ENCODE results near the gene BTN3A1.

Gene BTN3A1

DNA sequence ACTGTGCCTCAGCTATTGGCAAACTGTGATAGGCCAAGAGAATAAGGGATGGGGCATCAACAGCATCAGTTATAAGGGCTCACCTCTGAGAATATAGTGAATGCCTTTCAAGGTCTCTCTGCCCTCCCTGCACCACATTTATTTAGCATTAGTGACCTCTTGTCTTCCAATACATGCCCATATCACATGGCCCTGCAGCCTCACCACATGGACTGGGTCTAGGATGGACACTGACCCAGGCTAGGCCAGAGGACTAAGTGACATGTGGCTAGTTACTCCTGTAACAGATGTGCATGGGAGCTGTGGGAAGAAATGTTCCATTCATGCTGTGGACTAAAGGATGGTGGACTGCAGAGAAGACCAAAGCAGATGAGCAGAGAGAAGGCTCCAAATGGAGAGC is 22.3 kb upstream of the BTN3A1 start:
- no peak for DNase-seq (ENCODE audit: low spot score)

DNA sequence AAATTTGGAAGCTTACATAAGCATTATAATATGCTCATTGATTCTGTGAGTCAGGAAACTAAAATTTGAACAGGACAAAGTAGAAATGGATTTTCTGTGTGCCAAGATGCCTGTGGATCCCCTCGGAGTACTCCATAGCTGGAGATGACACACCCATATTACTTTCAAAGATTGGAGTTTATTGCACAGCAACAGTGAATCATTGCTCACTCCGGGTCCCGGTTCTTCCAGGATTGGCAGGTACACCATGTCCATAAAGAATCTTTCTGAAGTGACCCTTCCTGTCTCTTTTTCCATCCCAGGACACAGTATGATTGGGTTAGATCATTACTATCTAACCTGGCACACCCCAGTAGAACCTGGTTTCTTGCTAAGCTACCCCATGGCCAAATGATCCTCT is 21.8 kb upstream of the BTN3A1 start:
- DNase-seq (ENCODE audit: low spot score), result no peak

DNA sequence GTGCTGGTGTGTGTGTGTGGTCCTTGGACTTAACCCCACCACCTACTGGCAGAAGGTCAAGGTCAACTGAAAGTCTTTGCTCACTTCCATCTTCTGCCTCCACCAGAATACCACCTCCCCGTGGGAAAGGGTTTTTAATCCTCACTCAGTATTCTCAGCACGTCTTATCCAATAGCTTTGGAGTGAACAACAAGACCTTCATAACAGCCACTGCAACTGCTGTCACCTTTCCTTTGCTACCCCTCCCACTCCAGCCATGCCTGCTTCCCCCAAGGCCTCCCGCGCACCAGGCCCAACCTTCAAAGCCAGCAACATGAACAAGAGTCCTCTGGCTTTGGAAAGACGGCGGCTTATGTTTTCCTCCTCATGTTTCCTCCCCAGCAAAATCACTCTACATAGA is 20.0 kb upstream of the BTN3A1 start:
- DNase-seq (ENCODE audit: low spot score), result no peak

DNA sequence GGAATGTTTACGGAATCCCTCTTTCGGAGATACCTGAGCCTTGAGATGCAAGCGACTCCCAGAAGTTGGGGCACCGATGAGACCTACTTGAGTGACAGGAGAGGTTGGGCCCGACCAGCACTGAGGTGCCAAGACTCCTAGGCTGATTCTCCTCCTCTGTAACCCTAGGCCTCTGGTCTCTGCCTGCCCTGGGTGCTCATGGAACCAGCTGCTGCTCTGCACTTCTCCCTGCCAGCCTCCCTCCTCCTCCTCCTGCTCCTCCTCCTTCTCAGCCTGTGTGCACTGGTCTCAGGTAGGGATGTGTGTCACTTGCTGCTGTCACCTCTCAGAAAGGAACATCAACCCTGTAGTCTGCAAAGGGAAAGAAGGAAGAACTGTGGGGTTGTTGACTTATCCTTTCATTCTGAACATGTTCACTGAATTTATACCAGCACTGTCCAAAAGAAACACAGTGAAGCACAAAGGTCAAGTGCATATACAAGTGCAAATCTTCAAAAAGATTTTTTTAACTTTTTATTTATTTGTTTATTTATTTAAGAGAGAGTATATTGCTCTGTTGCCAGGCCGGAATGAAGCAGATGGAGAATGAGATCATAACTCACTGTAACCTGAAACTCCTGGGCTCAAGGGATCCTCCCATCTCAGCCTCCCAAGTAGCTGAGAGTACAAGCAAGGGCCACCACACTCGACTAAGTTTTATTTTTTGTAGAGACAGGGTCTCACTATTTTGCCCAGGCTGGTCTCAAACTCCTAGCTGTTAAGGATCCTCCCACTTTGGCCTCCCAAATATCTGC is 18.3 kb upstream of the BTN3A1 start:
- DNase-seq (ENCODE audit: low spot score), result peak; percentile 26

DNA sequence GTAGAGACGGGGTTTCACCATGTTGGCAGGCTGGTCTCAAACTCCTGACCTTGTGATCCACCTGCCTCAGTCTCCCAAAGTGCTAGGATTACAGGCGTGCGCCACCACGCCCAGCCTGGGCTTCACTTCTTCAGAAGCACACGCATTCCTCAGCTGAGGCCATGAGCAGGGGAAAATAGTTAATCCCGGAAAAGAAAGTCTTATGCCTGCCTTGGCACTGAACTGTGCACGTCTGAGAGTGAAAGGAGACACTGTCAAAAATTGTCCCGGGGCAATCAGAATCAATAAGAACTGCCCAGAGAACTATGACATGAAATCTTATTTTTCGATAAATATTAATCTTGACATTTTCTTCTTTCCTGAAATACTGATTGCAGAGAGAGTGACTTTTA is 16.3 kb upstream of the BTN3A1 start:
- DNase-seq (ENCODE audit: low spot score), result no peak

DNA sequence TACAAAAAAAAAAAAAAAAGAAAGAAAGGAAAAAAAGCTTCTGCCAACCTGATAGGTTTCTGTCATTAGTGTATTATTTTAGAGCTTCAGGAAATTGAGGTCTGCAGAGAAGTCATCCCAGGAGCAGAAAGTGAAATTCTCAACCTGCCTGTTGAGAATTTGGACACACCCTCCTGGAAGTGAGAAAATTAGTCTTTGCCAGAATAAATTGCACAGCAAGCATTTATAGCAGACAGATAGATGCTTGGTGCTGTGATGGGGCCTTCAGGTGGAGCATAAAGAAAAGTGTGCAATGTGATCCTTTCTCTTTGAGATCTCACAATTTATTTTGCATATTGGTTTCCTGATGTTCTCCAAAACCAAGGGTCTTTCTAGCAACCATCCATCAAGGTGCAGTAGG is 14.5 kb upstream of the BTN3A1 start:
- DNase-seq (ENCODE audit: low spot score), result no peak

DNA sequence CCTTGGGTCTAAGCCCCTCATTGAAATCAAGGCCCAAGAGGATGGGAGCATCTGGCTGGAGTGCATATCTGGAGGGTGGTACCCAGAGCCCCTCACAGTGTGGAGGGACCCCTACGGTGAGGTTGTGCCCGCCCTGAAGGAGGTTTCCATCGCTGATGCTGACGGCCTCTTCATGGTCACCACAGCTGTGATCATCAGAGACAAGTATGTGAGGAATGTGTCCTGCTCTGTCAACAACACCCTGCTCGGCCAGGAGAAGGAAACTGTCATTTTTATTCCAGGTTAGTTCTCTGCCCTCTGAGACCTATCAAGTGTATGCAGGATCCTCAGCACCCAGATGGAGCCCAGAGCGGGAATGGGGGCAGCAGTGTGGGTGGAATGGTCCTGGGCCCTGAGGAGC is 14.1 kb upstream of the BTN3A1 start:
- no peak for DNase-seq (ENCODE audit: low spot score)

DNA sequence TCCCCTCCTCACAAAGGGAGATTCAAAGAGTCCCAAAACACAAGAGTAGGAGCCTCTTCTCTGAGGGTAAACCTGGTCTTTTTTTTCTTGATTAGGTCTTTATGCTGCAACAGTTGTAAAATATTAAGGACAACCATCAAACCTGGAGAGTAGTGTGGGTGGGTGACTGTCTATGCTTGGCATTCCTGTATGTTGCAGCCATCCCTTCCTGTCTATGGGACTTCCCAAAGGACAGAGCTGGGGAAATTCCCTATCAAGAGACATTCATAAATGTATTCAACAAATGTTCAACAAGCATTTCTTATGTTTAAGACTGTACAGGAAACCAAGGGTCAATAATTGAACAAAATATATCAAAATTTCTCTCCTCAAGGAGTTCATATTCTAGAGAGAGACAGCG is 13.6 kb upstream of the BTN3A1 start:
- no peak for DNase-seq (ENCODE audit: low spot score)

DNA sequence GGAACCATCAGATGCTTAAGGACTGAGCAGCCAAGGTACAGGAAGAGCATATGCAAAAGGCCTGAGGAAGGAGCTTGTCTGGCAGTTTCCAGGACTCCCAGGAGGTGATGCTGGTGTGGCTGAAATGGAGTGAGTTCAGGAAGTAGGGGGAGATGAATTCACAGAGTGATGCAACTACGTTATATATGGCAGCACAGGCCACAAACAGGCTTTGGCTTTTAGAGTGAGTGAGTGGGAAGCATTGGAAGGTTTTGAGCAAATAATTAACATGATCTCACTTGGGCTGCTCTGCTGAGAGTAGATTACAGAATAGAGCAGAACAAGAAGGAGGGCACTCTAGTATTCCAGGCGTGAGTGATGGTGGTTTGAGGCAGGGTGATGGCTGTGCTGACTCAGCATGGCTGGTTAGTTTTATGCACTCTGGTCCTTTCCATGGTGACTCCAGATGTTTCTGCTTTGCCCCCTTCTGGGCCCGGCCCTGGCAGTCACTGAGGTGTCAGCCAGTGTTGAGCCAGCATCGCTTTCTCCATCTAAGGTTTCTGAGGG is 12.7 kb upstream of the BTN3A1 start:
- no peak for DNase-seq (ENCODE audit: low spot score)

DNA sequence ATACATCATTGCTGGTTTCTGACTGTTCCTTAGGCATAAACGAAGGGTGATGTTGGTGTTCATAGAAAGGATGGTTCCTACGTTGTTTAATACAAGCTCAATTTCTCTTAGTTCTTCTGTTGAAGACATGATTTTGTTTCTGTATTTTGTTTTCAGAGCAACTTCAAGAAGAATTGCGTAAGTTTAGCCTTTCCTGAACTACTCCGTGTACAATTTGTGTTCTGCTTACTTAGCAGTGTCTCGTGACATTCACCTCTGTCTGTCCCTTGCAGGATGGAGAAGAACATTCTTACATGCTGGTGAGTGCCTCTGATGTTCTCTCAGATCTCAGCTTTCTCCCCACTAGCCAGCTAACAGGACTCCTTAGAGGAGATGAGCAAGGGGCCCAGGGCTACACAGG is 11.5 kb upstream of the BTN3A1 start:
- DNase-seq (ENCODE audit: low spot score), result no peak

DNA sequence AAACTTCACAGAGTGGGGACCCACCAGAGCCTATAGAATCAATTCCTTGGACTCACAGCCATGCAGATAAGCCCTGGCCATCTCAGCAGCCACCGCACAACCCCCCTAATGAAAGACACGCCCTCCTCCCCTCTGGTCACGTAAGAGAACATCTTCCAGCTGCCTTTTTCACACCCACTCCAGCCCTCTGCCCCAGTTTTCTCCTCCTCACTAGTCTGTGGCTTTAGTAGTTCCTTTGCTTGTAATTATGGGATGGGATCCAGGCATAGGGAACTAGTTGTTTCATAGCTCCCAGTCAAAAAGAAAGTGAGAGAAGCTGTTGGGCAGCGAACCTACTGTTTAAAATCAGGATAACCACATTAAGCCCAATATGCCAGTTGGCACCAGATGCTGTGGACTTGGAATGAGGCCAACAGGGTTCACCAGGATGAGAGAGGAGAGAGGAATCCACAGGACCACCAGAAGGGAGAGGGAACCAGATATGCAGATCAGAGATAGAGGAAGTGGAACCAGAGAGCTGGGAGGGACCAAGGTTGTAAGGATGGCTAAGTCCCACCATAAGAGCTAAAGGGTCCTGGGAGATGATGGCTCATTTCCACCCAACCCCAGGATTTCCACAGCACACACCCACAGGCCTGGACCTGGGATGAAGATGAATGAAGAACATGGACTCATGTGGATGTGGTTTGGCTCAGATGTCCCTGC is 9.0 kb upstream of the BTN3A1 start:
- DNase-seq (ENCODE audit: low spot score), result no peak

DNA sequence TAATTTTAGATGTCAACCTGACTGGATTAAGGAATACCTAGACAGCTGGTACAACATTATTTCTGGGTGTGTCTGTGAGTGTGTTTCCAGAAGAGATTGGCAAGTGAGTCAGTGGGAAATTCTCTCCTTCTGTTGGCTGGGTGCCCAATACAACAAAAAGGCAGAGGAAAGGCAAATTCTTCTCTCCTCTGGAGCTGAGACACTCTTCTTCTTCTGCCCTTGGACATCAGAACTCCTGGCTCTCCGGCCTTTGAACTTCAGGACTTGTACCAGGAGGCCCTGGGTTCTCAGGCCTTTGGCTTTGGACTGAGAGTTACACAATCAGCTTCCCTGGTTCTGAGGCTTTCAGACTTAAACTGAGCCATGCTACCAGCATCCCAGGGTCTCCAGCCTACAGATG is 7.8 kb upstream of the BTN3A1 start:
- DNase-seq (ENCODE audit: low spot score), result no peak

DNA sequence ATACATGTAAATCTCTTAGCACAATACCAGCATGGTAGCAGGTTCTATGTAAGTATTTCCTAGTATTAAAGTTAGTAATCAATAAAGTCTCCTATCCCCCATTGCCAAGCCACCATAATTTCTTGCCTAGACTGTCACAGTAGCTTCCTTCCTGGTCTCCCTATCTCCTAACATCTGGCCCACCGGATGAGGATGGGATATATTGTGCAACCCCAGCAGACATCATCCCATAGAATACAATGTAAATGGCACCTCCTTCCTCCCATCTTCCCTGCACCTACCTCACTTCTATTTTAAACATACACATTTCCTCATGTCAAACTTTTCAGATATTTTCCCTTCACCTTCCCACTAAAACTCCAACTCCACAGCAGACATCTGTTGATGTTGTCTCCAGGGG is 3.5 kb upstream of the BTN3A1 start:
- DNase-seq (ENCODE audit: low spot score), result no peak

DNA sequence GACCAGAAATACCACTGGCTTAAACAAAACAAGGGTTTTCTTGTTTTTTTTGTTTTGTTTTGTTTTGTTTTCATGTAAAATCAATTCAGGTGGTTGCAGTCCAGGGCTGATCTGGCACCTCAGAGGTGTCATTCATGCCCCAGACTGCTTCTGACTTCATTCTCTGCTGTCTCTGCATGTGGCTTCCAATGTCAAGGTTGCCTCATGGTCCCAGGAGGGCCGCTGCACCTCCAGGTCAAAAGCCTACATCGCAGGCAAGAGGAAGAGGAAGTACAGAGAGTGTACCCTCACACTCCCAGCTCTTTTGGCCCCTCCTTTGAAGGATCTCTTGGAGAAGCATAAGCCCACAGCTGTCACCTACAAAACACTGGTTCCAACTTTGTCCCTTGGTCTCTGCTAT is 1.4 kb upstream of the BTN3A1 start:
- no peak for DNase-seq (ENCODE audit: low spot score)

DNA sequence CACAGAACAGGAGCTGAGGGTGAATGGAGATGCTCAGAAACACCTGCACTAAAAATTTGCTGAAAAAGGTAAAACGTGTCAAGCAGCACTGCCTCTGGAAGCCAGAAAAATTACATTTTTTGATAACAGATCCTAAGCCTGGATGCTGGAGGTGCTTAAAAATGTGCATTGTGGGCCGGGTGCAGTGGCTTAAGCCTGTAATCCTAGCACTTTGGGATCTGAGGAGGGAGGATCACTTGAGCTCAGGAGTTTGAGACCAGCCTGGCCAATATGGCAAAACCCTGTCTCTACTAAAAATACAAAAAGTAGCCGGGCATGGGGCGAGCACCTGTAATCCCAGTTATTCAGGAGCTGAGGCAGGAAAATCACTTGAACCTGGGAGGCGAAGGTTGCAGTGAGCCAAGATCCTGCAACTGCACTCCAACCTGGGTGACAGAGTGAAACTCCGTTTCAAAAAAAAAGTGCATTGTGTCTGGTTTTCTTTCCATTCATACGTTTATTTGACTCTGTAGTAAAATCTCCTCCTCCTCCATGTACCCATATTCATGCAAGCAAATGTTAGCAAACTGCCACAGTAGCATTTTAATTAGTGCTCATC is 587 bp upstream of the BTN3A1 start:
- DNase-seq (ENCODE audit: low spot score), result no peak

DNA sequence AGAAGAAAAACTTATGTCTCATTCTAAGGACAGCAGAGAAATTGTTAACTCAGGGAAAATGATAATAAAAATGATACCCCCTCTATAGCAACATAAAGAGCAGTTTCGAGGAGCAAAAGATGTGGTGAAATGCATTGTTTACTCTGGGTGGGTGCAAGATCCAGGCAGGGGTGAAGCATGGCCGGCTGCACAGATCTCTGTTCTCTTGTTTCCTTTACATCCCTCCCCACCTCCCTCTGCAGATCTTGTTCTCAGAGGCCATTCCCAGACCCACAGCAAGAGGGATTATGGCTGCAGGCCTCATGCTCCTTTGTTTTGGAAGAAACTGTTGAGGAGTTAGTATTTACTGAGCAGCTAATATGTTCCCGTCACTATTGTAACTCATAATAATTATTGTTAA is 1.8 kb downstream of the BTN3A1 start:
- DNase-seq (ENCODE audit: low spot score), result no peak

DNA sequence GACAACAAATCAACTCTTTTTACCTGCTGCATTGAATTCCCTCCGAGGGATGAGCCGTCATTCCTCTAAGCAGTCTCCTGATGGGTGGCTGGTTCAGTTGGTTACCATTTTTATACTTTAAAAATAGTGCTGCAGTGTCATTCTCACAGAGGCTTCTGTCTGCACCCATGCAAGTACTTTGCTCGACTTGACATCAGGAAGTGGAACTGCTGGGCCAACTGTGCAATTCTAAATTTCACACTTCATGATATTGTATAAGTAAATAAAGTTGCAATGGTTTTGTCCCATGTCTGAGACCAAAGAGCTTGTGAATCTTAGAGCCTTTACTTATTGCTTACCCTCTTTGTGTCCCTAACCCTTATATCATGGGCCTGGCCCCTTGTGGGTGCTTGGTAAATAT is 2.5 kb downstream of the BTN3A1 start:
- no peak for DNase-seq (ENCODE audit: low spot score)

DNA sequence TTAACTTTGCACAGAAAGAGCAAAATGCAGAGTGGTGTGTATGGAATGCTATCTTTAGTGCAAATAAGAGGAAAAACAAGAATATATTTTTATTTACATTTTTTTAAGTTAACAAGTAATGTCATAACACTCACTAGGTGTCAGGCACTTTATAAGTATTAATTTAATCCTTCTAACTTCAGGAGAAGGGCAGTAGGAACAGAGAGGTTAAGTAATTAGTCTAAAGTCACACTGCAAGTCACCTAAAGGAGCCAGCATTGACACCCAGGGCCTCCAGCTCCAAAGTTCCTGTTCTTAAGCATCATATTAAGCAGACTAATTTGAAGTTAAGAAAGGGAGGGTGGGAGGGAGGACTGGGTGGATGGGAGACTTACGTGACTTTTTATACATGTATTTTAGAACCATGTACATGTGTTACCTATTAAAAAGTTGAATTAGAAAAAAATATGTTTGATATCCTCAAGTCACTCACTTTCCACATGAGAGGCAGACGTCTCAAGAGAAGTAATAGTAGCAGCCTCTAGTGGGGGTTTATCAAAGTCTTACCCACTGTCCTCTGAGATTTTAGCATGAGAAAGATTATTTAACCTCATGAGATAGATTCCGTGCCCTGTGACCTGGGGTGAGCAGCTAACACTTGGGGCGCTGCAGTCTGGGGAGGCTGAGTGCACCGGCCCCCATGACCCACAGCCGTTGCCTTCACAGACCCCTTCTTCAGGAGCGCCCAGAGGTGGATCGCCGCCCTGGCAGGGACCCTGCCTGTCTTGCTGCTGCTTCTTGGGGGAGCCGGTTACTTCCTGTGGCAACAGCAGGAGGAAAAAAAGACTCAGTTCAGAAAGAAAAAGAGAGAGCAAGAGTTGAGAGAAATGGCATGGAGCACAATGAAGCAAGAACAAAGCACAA is 7.0 kb downstream of the BTN3A1 start:
- DNase-seq (ENCODE audit: low spot score), result no peak

DNA sequence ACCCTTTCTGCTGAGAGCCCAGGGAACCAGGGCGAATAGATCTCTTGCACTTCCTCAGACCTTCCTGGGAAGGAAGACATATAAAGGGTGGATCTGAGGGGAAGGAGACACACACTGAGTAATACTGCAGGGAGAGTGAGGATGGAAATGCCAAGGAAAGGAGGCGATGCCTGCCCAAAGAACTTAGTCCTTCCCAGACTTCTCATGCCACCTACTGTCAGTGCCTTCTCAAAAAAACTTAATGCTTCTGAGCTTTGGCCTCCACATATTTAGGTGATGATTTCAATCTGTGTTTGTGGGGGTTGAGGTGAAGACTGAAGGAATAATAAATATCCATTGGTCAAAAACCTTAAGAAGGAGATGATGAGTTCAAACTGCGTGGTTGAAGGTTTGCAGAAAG is 9.7 kb downstream of the BTN3A1 start:
- no peak for DNase-seq (ENCODE audit: low spot score)

DNA sequence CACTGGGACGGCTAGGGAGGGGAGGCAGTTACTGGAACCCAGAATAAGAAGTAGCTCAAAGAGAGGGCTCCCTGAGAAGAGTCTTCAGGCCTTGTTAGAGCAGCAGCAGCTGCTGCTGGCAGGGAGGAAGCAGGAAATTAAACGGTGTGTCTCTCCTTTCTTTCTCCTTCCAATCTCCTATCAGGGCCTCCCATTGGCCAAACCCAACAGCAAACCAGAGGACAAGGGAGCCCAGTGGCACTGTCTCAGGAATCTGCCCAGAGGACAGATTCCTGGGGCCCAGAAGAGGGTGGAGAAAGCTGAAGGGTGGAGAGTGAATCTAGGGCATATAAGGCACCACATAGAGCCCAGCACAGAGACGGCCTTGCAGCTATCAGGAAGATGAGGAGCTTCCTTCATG is 10.2 kb downstream of the BTN3A1 start:
- DNase-seq (ENCODE audit: low spot score), result no peak

DNA sequence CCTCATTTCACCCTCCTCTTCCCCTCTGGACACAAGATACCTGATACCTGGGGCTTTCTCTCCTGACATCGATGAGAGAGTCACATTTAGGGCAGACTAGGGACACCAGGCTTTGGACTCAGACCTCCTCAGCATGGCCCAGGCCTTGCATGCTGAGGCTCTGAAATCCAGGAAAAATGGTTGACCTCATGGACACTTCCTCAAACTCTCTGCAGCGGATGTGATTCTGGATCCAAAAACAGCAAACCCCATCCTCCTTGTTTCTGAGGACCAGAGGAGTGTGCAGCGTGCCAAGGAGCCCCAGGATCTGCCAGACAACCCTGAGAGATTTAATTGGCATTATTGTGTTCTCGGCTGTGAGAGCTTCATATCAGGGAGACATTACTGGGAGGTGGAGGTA is 10.9 kb downstream of the BTN3A1 start:
- no peak for DNase-seq (ENCODE audit: low spot score)

DNA sequence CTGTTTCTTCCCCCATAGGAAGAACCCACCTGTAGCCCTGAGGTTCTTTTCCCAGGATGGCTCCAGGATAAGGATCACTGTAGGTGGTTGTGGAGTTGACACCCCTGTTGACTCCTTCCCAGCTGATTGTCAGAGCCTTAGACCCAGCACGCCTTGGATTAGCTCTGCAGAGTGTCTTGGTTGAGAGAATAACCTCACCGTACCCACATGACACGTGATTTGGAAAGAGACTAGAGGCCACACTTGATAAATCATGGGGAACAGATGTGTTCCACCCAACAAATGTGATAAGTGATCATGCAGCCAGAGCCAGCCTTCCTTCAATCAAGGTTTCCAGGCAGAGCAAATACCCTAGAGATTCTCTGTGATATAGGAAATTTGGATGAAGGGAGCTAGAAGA is 12.2 kb downstream of the BTN3A1 start:
- DNase-seq (ENCODE audit: low spot score), result no peak

Data from activated CD4-positive, alpha-beta T cell treated with anti-CD3 and anti-CD28 coated beads, Interleukin-2, Interleukin-4, amounts not matched to agents 100 ng/mL and 50 ng/mL, durations not matched to agents 16 hours and 8 hours (primary cell).